ENCODE results near the gene NLGN1.

The NLGN1 gene

DNA sequence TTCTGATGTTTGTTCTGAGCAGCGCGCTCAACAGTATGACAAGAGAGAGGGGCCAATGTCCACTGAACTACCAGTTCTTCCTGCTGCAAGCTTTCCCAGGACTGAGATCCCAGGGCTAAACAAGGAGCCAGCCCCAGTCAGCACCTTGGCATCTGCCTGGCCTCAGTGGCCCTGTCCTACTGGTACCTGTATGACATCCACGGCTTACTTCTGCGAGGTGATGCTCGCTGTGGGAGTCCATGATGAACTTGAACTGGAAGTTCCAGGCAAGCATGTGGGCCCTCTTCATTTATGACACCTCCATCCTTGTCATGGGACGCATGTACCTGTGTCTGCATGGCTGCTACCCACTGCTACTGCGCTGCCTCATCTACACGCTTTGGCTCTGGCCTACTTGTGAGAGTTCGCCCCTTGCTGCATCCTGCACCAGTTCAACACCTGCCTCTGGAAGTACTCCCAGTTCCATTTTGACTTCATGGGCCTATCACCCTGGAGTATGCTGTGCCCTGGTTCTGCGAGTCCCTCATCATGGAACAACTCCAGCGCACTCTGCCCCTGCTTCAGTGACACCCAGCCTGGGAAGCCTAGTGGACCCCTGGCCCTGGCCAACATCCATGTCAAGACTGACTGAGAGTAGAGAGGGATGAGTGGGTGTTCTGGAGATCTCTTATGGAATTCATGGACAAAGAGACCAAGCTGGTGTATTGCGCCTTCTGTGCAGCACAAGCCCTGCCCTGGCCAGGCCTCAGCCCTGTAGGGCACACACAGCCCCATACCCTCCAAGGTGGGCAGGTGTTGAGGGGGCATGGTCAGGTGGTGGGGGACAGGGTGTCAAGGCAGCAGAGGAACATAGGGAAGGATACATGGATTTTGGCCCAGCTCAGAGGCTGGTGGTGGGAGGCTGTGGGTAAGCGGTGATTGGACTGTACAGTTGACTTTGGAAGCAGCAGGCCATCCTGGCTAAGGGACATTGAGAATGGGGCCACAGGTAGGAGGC is 246.8 kb downstream of the NLGN1 start:
- no peak for DNase-seq

GRCh38 chr3:173650596-173650995 is 253.1 kb downstream of the NLGN1 start:
- no peak for DNase-seq

DNA sequence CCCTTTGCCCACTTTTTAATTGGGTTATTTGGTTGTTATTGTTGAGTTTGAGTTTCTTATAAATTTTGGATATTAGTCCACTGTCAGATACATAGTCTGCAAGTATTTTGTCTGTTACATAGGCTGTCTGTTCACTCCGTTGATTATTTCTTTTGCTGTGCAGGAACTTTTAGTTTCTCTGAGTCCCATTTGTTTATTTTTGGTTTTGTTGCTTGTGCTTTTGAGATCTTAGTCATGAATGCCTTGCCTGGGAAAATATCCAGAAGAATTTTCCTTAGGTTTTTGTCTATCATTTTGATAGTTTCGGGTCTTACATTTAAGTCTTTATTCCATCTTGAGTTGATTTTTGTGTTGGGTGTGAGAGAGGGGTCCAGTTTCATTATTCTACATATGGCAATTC is 254.5 kb downstream of the NLGN1 start:
- DNase-seq = no peak

DNA sequence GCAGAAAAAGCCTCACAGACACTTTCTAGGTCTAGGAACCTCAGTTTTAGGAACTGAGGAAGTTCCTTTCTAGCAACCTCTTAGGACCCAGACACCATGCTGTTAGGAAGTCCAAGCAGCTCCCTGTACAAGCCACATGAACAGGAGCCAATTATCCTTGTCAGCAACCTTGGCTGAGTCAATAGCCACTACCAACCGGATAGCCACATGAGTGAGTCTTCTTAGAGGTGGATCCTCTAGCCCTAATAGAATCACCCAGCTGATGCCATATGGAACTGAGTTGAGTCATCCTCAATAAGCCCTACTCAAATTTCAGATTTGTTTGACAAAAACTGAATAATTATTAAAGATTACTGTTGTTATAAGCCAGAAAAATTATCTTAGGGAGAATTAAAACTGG is 256.2 kb downstream of the NLGN1 start:
- DNase-seq = no peak

DNA sequence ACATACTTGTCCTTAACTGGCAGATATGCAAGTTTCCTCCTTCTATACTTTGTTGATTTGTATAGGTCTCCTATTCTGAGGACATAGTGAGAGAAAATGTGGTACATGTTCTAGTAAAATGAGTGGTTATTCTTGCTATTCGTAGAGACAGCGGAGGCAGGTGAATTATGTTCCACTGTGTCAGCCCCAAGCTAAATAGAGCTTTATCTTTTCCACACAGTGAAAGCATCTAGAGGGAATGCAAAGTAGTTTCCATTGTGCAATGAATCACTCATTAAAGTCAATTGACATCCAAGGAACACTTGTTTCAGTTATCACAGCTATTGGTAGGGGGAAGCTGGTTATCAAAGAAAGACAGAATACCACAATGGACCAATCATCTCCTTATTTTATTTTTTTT is 262.4 kb downstream of the NLGN1 start:
- no peak for DNase-seq

DNA sequence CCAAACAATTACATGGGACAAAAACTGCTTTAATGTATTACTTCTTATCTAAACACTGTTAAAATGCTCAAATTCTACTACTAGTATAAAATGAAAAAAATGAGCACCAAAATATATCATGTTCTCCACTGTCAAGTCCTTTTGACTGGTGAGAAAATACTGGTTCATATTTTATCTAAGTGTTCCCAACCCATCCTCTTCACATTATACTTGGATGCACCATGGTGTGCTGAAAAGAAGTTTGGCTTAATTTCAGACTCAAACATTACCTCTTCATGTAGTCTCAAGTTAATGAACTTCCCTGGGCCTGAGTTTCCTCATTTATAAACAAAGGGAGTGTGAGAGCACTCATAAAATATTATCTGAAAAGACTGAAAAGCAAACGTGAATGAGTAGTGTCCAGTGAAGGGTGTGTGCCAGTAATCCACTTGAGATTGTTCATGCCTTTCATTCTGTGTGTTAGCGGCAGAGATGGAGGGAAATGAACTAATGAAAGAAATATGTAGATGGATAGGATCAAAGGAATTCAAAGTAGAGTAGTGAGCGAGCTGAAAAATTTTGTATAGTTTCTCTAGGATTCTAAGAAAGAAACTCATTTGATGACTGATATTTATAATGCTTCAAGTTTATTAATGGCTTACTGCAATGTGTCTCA is 263.2 kb downstream of the NLGN1 start:
- DNase-seq = no peak

DNA sequence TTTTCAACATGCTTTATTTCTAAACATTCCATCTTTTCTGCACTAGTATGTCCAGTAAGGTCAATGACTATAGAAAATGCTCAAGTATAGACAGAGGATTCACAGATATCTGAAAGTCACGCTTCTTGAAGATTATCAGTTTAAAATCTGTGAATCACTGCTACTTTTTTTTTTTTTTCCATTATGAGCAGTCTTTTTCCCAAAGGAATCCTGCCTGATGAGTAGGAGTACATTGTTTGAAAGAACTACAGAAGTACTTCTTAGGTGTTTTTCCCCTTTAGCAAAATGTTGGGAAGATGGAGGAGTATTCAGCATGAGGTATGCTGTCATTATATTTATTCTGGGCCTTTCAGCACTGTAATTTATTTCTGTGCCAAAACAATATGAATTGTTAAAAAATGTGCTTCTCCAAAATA is 266.2 kb downstream of the NLGN1 start:
- DNase-seq = no peak

- no peak for DNase-seq
Observed at GRCh38 chr3:173676094-173676493, 278.6 kb downstream of the NLGN1 start.

GRCh38 chr3:173681188-173681678 is 283.7 kb downstream of the NLGN1 start:
- DNase-seq = no peak

GRCh38 chr3:173685456-173685855 is 287.9 kb downstream of the NLGN1 start:
- no peak for DNase-seq

- no peak for DNase-seq
Observed at GRCh38 chr3:173688216-173688842, 290.8 kb downstream of the NLGN1 start.

DNA sequence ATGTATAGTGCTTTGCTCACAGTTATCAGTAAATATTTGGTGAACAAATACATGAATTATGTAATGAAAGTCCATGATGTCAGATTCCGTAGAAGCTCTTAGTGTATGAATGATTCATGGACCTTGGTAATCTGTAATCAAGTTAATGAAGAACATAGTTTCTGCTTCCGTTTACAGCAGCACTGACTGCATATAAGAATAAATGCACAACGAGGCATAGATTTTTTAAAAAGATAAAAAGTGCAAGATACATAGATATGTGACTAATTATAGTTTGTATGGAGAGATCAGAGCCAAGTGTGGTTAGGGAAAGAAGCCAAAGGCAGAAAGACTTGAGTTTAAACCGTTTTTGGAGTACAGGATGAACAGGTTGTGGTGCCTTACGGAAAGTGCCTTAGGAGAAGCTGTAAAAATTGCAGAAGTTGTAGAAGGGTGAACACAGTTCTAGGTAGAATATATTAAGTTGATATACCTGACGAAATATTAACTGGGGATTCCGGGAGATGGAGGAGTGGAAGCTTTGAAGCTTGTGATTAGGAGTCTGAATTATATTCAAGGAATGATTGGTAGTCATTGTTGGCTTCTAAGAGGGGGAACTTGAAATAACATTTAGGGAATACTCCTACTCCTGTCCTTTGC is 293.1 kb downstream of the NLGN1 start:
- DNase-seq = no peak

DNA sequence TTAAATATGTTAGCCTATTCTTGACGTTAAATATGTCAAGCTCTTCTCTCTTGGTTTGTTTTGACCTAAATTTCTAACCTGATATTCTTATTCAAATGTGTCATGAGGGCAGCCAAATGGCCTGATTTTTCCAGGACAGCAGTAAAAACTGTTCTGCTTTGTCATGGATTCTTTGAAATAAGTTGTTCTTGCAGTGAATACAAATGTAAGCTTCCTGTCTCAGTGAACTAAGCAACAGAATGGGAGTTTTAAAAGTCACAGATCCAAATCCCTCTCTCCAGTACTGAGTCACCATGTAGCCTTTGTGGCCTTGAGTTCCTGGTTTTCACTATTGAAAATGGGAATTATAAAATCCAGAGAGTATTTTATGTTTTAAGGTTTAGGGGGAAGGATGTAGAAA is 301.8 kb downstream of the NLGN1 start:
- no peak for DNase-seq

DNA sequence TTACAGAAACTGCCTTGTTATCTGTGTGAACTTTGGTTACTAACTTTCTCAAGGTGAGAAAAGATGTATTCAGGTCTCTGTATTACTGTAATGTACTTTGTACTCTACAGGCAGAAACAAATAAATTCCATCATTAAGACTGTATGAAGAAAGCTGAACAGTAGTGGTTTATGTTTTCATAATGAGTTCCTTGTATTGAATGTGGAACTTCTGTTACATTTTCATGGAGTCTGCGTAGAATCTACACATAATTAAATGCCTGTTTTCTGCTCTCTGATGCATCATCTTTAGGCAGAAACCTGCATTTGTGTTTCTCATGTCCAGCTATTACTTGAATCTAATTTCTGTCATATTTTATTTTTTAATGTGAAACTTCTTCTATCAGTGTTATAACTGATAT is 302.8 kb downstream of the NLGN1 start:
- DNase-seq = no peak

DNA sequence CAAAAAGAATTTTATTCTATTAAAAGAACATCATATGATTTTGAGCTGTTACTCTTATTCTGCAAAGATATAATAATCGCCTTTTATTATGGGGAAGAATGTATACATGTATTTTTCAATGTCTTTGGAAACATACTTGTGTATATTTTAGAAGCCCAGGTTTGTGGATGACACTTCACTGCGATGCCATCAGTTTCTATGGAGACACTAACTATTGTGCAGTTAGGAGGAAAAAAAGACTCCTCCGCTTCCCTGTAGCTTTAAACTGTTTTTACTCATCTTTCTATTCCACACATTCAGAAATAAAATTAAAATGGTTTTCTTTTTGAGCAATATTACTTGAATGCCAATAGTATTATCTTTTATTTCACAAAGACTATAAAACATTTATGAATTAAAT is 305.0 kb downstream of the NLGN1 start:
- DNase-seq = no peak

GRCh38 chr3:173703771-173704170 is 306.2 kb downstream of the NLGN1 start:
- DNase-seq = no peak

- DNase-seq = no peak
Observed at GRCh38 chr3:173706630-173707029, 309.1 kb downstream of the NLGN1 start.

- DNase-seq = no peak
Observed at GRCh38 chr3:173708191-173708590, 310.6 kb downstream of the NLGN1 start.

DNA sequence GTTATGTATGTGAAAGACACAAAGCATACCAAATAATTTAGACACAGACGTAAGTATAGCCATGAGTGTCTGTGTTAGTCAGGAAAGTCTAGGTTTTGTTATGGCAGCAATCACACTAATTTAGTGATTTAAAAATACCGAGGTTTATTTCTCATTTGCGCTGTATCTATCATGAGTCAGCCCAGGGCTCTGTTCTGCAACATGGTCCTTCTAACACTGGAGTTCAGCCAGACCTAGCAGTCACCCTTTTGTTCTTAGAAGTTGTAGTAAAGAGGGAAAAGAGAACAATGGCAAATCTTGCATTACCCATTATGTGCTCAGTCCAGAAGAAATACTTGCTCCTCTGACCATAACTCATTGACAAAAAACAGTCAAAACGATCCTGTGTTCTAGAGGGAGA is 311.5 kb downstream of the NLGN1 start:
- no peak for DNase-seq

- DNase-seq = no peak
Observed at GRCh38 chr3:173711619-173712018, 314.1 kb downstream of the NLGN1 start.

GRCh38 chr3:173719585-173719984 is 322.0 kb downstream of the NLGN1 start:
- DNase-seq = no peak

- no peak for DNase-seq
Observed at GRCh38 chr3:173725507-173725906, 328.0 kb downstream of the NLGN1 start.

- no peak for DNase-seq
Observed at GRCh38 chr3:173730391-173730790, 332.8 kb downstream of the NLGN1 start.

Measured in cortex of kidney (tissue), 1 donor.